HepG2 (cell line): ENCODE measurements around the gene SCN8A. TPM values are rescaled to one million over a fixed set of nuclear protein-coding genes. Genes with fewer than 3 reads are reported as not detected.

Experiments
- ARNT ChIP-seq: fragments of 450-650 bp; IDR thresholded peaks from 2 replicates; pipeline ENCODE4 v1.6.1; 2017
- ELF1 ChIP-seq: sonication (generic); formaldehyde crosslinking; IDR thresholded peaks from 2 replicates; pipeline ENCODE4 v1.4.0; 2020; ENCODE audit warnings: missing genetic modification reagents
- HNRNPLL ChIP-seq: fragments of 200-400 bp; formaldehyde crosslinking; IDR thresholded peaks from 2 replicates; pipeline ENCODE4 v1.6.1; 2017; ENCODE audit warnings: mild to moderate bottlenecking, low read depth, low read length; ENCODE audit not compliant: poor library complexity, severe bottlenecking
- RBM39 ChIP-seq: fragments of 200-400 bp; formaldehyde crosslinking; IDR thresholded peaks from one replicate; pipeline ENCODE4 v1.6.1; 2018; ENCODE audit warnings: antibody characterized with exemption, mild to moderate bottlenecking, low read depth, low read length; ENCODE audit not compliant: poor library complexity, severe bottlenecking
- SALL2 ChIP-seq: sonication (generic); formaldehyde crosslinking; IDR thresholded peaks from 2 replicates; pipeline ENCODE4 v1.8.1; 2023; ENCODE audit warnings: mild to moderate bottlenecking, missing genetic modification reagents, inconsistent platforms
- ZBTB1 ChIP-seq: sonication (generic); formaldehyde crosslinking; IDR thresholded peaks from 2 replicates; pipeline ENCODE4 v1.4.0; 2020; ENCODE audit warnings: missing genetic modification reagents, borderline replicate concordance
- ZBTB10 ChIP-seq: sonication (generic); formaldehyde crosslinking; IDR thresholded peaks from 2 replicates; pipeline ENCODE4 v1.4.0; 2020; ENCODE audit warnings: missing genetic modification reagents, borderline replicate concordance
- ZBTB14 ChIP-seq: sonication (generic); formaldehyde crosslinking; IDR thresholded peaks from 2 replicates; pipeline ENCODE4 v1.4.0; 2020; ENCODE audit warnings: missing genetic modification reagents
- ZBTB21 ChIP-seq: sonication (generic); formaldehyde crosslinking; IDR thresholded peaks from 2 replicates; pipeline ENCODE4 v1.4.0; 2020; ENCODE audit warnings: missing genetic modification reagents
- ZBTB44 ChIP-seq: sonication (generic); formaldehyde crosslinking; IDR thresholded peaks from 2 replicates; pipeline ENCODE4 v1.4.0; 2020; ENCODE audit warnings: missing genetic modification reagents
- ZNF264 ChIP-seq: sonication (generic); formaldehyde crosslinking; IDR thresholded peaks from 2 replicates; pipeline ENCODE4 v1.4.0; 2020; ENCODE audit warnings: missing genetic modification reagents
- ZNF33A ChIP-seq: sonication (generic); formaldehyde crosslinking; IDR thresholded peaks from 2 replicates; pipeline ENCODE4 v1.5.1; 2020; ENCODE audit warnings: missing genetic modification reagents, mild to moderate bottlenecking, moderate library complexity, borderline replicate concordance
- ZNF597 ChIP-seq: sonication (generic); formaldehyde crosslinking; IDR thresholded peaks from 2 replicates; pipeline ENCODE4 v1.5.0; 2020; ENCODE audit warnings: missing genetic modification reagents
- ZSCAN9 ChIP-seq: IDR thresholded peaks from 2 replicates; pipeline ENCODE4 v1.6.1; 2016; ENCODE audit warnings: borderline replicate concordance
- polyA plus RNA-seq, 8 experiments: library from polyadenylated mRNA; depleted of rRNA in 3 of 8; stranded (reverse) in 7 of 8; unstranded in 1 of 8; fragments of >200 nt; fragmentation: Illumina TruSeq in 4 of 8; extraction: Trizol in 4 of 8; gene quantifications; 2 replicates each; pipeline versions ENCODE4 v1.2.1 to v1.2.3, GENCODE V29; 2011 to 2016; ENCODE audit warnings: low read depth in 4 of 8, missing spikeins in 1 of 8, mixed read lengths in 1 of 8; ENCODE audit not compliant: insufficient read depth in 1 of 8
- total RNA-seq, 5 experiments: library from RNA; depleted of rRNA; stranded (reverse); fragments of >200 nt; fragmentation: Illumina TruSeq; extraction: Trizol; gene quantifications; 2 replicates each; pipeline ENCODE4 v1.2.3, GENCODE V29; 2016; ENCODE audit warnings: low read depth in 1 of 5
- TF ChIP-seq, protein P1 (sequence below): sonication (generic); formaldehyde crosslinking; IDR thresholded peaks from 2 replicates; pipeline ENCODE4 v1.5.0; 2020; ENCODE audit warnings: missing genetic modification reagents
- TF ChIP-seq, protein P2 (sequence below): sonication (generic); formaldehyde crosslinking; IDR thresholded peaks from 2 replicates; pipeline ENCODE4 v1.4.0; 2020; ENCODE audit warnings: missing genetic modification reagents
- TF ChIP-seq, protein P3 (sequence below): sonication (generic); formaldehyde crosslinking; IDR thresholded peaks from 2 replicates; pipeline ENCODE4 v1.4.0; 2020; ENCODE audit warnings: missing genetic modification reagents

Gene SCN8A
- total and polyA plus RNA-seq, 2 of the 13 experiments (the other 11 are each of a cell fraction or from before 2014, with no cell fraction given) = 0.57 to 1.4 TPM

GRCh38 chr12:51814311-51815088 lies 223.5 kb downstream of the SCN8A start (continued):
- TF ChIP-seq ZNF597 (CRISPR knock-in tag) (no peak), ZNF264 (CRISPR knock-in tag) (no peak), ZBTB21 (CRISPR knock-in tag) (no peak), ZBTB10 (no peak; the same call in 1 of the 2 replicates), ZNF33A (CRISPR knock-in tag) (no peak), ZBTB1 (no peak), ZBTB14 (CRISPR knock-in tag) (peak; percentile 64; the same call in 1 of the 2 replicates), ELF1 (CRISPR knock-in tag) (no peak), RBM39 (peak; percentile 64), HNRNPLL (peak; percentile 59), ZSCAN9 (CRISPR knock-in tag) (no peak), SALL2 (CRISPR knock-in tag) (no peak), ARNT (no peak), ZBTB44 (CRISPR knock-in tag) (no peak)
- TF ChIP-seq, protein P1, sequence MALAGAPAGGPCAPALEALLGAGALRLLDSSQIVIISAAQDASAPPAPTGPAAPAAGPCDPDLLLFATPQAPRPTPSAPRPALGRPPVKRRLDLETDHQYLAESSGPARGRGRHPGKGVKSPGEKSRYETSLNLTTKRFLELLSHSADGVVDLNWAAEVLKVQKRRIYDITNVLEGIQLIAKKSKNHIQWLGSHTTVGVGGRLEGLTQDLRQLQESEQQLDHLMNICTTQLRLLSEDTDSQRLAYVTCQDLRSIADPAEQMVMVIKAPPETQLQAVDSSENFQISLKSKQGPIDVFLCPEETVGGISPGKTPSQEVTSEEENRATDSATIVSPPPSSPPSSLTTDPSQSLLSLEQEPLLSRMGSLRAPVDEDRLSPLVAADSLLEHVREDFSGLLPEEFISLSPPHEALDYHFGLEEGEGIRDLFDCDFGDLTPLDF = no peak
- TF ChIP-seq, protein P2, sequence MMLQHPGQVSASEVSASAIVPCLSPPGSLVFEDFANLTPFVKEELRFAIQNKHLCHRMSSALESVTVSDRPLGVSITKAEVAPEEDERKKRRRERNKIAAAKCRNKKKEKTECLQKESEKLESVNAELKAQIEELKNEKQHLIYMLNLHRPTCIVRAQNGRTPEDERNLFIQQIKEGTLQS (CRISPR knock-in tag) = no peak
- TF ChIP-seq, protein P3, sequence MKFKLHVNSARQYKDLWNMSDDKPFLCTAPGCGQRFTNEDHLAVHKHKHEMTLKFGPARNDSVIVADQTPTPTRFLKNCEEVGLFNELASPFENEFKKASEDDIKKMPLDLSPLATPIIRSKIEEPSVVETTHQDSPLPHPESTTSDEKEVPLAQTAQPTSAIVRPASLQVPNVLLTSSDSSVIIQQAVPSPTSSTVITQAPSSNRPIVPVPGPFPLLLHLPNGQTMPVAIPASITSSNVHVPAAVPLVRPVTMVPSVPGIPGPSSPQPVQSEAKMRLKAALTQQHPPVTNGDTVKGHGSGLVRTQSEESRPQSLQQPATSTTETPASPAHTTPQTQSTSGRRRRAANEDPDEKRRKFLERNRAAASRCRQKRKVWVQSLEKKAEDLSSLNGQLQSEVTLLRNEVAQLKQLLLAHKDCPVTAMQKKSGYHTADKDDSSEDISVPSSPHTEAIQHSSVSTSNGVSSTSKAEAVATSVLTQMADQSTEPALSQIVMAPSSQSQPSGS (CRISPR knock-in tag) = no peak
